IPS-NIHi7 (cell line): ENCODE results near the gene DLG2.
A peak's percentile ranks its signal among the peaks of the same experiment; 100 is the strongest.

Experiments used
- DNase-seq: peaks from one replicate; pipeline ENCODE4 v3.0.0; 2012; ENCODE audit warnings: mixed read lengths; ENCODE audit errors: extremely low spot score

DLG2 gene

DNA sequence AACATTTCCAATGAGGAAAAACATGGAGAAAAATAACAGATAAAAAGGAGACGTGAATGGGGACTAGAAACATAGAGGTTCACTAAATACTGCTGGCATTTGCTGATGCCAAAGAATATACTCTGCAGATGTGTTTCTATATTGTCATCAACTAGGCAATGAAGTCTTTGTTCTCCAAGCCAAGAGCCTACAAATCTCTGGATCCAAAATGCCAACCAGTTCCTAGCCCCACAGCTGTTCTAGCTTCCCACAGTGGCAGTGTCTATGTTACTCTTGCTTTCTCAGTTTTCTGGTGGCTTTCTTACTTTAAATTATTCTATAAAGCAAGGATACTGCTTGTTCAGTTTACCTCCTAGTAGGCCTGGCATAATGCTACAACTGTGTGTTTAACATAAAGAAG, 1363.1 kb downstream of the DLG2 start:
- no peak for DNase-seq

DNA sequence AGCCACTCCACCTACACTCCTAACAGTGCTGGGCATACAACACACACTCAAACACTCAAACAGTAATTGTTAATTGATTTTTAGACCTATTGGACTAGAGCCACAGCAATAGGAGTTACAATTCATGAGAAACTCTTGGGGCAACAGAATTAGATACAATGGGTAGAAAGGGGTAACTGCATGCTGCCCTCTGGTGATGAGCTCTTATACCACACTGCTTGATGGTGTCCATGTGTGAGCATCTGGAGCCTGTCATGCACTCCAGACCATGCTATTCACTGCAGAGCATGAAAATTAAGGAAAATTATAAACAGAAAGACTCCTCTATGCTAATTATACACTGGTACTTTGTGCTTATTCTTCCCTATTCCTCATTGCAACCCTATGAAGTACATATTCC, 1365.4 kb downstream of the DLG2 start:
- DNase-seq: peak; percentile 32

DNA sequence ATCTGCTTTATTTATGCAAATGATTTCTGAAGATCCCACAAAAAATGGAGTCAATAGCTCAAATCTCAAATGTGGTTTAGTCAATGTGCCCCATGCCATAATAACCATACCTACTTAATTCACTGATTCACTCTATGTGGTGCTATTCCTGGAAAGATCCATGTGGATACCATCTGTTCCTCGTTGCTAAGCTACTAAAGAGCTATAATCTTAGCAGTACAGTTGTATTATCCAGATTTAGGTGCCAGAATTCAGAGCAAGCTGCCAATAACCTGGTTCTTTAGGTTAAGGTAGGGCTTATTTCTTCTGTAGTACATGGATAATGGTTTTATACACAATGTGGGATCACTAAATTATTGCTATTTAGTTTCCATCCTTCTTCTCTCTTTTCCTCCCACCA, 1366.3 kb downstream of the DLG2 start:
- DNase-seq: no peak

DNA sequence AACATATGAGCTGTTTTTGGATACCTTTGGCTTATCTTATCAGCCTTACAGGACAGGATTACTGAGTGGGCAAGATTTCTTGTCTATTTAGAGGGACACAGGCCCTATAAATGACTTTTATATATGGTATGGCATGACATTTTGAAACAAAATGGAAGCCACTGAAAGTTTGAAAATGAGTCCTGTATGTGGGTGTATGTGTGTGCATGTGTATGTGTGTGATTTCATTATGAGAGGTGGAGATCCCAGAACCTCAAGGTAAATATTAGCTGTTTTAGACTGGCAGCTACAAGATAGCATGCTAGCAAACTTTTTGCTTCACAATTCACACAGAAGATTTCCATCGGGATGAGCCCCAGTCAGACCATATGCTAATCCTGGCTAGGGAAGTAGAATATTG, 1370.5 kb downstream of the DLG2 start:
- DNase-seq: no peak

DNA sequence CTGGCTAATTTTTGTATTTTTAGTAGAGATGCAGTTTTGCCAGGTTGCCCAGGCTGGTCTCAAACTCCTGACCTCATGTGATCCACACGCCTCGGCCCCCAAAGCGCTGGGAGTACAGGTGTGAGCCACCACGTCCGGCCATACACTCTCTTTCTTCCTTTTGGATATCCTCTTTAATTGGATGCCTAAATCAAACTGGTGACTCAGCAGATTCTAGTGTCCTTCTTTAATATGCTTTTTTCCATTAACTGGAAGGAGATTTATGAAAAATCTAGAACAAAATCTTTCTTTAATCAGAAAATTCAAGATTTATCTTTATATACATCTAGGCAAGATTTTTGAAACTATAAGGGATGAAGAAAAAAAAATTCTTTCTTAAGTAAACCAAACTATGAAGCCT, 1371.7 kb downstream of the DLG2 start:
- no peak for DNase-seq

DNA sequence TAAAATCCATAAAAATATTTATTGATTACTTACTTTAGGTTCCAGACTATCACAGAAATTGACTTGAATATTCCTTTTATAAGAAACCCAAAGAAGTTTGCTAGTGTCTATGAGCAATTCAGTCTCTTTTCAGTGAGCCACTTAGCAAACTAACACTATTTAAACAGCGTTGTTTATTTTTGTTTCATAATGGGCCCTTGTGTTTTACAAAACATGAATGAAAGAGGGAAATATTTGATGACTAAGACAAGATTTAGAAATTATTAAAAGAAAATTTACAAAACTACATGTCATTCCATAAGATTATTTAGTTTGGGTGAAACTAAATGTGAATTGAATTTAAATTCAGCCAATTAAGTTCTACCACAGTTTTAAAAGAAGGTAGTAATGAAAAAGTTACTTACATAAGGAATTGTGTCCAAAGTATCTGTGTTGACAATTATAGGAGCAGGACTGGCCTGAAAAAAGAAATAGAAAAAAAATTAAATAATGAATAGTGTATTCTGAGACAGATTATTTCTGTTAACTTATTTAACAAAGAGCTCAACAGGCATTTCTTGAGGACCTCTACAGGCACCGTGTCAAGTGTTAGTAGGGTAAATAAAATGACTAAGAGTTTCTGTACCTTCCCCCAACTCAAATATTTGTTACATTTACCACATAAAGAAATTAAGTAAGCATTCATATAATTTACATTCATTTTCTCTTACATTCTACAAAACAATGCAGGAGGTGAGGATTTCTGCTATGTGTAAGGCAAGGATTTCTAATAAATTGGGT, 1376.1 kb downstream of the DLG2 start:
- no peak for DNase-seq

DNA sequence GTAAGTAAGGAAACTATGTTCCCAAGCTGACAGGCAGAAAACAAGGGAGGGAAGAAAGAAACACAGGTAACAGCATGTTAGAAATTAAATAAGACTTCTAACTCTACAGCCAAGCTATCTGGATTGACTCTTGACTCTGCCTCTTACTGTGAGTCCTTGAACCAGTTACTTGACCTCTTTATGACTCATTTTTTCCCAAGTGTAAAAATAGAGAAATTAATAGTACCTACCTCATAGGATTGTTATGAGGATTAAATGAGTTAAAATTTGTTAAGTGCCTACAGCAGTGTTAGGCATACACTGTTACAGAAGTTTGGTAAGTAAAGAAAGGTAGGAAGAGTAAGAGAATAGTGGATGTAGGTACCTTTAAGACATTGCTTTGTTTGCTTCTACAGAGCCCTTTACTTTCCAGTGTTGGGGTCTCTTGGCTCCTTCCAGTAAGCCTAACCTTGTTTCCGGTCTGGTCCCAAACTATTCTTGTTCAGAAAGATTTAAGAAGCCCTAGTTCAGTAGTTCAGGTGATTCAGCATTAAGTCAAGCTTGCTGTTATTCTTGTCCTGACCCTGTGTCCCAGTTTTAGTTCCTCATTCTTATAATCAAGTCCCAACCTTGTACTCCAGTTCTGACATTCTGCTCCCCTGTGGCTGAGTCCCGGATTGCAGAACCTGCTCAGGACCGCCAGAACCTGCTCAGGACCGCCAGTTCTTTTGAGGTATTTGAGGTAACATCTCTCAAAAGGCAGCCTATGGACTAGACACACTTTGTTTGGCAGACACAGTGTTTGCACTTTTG, 1377.6 kb downstream of the DLG2 start:
- no peak for DNase-seq

DNA sequence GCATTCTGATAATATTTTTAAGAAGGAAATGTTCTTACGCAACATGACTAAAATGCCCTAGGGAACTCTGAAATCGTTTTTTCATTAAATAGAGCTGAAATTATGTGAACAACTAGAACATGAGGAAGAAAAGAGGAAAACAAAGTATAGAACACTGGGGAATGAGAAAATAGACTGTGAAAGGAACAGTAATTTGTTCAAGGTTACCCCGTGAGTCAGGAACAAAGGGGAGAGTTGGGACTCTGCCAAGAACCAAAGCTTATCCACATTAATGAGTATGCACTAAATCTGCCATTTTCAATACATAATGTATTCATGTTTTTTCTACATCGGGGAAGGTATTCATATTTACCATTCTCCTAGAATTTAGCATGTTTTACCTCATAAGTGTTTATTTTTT, 1379.2 kb downstream of the DLG2 start:
- DNase-seq: no peak

DNA sequence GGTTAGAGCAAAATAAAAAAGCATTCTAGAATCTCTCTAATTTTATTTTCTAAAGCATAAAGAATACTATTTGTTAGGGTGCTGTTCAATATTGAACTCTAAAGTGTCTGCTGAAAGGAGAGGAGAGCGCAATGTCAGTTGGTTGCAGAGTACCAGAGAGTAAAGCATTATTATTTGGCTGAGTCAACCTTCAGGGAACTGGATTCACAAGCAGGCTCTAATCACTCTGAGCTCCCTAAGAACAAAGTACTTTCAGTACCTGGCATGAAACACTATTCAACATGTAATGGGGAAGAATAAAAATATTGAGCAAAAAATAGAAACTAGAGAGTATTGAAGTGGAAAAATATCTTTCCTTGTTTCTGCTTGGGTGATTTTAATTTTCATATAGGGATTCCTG, 1380.0 kb downstream of the DLG2 start:
- DNase-seq: no peak

DNA sequence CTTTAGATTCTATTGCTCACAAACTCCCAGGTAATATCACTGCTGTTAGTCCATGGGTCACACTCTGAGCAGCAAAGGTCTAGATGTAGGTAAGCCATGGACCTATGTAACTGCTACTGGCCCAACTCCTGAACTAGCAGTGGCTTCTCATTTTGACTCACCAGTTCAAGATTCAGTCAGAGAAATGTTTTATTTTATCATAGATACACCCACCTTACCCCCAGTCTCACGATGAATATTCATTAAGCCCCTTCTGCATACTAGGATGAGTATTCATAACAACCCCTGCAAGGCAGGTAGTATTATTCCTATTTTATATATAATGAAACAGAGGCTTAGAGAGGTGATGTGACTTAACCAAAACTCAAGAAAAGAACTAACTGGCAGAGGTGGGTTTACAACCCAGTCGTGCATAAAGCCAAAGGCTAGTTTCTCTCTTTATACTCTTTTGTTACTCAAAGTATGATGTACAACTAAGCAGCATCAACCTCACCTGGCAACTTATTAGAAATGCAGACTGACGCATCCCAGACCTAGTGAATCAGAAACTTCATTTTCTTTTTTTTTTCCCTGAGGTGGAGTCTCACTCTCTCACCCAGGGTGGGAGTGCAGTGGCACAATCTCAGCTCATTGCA, 1383.4 kb downstream of the DLG2 start:
- no peak for DNase-seq

DNA sequence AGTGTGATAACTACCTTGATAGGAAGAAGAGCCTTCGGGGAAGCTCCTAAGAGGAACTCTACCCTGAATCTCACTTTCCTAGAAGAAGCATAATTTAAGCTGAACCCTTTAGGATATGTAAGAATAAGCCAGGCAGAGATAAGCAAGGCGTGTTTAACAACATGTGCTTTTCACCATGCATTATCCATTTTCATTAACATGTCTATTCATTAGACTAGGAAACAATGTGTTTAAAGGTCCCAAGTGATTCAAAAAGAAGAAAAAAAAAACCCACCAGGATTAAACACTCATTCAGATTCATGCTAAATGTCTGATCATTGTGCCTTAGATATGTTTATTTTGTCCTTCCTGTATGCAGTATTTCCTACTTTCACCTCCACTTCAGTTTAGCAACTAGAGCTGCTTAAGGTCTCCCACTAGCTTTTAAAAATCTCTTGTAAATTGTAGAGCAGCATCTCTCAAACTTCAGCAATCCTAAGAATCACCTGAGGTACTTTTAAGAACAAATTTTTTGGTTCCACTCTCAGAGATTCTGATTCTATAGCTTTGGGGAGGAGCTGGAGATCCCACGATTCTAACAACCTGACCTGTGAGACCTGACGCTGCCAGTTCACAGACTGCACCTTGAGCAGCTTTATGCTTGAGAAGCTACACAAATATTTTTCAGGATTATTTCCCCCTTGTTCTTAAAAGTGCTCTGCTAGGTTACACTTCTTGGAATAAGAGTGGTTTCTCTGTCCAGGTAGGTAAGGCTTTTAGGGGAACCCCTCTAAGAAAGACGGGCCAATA, 1385.6 kb downstream of the DLG2 start:
- DNase-seq: no peak

DNA sequence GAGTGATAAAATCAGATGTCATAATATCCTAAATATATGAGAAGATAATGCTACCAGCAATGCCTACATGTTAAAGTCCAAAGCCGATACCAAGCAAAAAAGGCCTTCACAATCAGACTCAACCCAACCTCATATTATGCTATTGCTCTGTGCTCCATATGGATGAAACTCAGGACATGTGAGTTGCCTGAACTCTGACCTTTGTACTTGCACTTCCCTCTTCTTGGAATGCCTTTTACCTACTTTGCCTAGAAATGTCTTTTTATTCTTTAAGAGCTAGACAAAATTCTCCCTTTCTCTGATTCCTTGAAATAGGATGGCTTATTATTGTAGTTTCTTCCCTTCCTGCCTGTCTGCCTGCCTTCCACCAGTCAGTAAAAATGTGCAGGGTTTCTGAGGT, 1386.3 kb downstream of the DLG2 start:
- no peak for DNase-seq

DNA sequence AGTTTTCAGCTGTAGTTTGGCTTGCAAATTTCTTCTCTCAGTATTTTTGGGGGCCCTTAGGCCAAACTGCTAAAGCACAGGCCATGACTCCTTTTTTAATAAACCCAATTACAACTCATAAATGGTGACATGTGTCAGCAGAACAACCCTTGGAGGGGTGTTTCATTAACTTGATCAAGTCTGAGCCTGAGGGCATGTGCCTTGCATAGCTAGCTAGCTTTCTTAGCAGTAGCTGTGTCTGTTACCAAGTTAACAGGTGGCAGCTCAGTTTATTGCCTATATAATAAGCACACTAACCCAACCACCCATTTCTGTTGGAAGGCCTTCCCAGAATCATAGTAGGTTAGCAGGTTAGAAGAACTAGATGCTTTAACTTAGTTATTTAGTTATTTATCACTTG, 1390.7 kb downstream of the DLG2 start:
- DNase-seq: no peak

DNA sequence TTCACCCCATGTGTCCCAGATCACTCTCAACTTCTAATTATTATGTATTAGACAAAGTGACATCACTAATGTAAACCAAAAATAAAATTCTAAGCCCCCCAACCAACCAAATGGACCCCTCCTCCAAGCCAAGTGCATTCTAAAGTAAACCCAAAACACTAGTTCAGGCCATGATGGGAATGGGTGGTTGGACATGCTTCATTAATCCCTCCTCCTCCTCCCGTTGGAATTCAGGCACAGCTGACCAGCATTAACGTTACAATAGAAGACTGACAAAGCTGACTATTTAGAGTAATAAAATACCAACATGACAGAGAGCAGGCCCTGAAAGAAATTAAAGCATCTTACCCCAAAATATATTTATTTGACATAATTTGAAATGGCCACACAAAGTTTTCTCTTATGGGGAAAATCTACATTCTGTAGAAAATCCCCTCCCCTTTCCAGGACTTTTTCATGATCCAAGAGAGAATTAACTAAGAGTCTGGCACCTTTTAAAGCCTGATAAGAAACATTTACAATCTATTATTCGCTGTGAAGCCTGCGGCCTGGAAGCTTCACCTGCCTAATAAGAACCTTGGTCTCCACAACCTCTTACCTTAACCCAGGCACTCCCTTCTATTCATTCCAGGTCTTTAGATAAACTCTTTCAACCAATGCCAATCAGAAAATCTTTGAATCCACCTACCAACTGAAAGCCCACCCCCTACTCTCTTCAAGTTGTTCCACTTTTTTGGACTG, 1392.5 kb downstream of the DLG2 start:
- no peak for DNase-seq

DNA sequence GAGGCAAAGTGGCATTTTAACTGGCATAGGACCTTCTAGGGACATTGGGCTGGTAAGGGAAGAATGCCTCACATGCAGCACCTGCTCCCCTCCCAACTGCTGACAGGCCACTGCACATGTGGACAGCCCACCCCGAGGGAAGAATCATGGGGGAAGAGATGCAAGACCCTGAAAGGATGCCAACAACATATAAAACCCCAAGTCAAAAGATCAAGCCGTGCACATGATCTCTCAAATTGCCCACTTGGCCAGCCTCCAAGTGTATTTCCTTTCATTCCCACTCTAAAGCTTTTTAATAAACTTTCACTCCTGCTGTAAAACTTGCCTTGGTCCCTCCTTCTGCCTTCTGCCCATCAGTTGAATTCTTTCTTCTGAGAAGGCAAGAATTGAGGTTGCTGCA, 1393.1 kb downstream of the DLG2 start:
- no peak for DNase-seq

DNA sequence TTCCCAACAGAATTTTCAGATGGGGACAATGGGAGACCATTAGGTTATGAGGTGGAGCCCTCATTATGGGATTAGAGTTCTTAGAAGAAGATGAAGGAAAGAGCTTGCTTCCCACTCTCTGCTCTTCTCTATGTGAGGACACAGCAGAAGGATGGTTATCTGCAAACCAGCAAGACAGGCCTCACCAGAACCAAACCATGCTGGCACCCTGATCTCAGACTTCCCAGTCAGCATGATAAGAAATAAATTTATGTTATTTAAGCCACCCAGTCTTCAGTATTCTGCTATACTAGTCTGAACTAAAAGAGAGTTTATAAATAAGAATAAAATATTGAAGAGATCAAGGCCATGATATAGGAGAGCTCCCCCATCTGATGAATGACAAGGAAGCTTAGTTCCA, 1394.6 kb downstream of the DLG2 start:
- DNase-seq: no peak

DNA sequence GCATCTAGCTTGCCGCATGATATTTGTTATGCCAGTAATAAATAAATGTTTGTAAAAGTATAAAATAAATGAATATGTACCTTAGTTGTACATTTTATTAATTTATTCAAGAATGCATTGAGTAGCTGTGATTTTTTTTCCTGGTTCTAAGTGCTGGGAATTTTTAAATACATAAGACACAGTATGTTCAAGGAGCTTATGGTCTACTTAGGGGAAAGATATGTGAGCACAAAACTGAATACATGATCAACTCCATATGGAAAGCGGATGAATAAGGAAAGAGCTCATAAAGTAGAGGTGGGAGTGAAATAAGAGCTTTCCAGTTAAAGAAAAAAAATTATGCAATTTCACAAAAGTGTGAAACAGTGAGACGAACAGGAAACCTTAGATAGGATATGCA, 1396.7 kb downstream of the DLG2 start:
- no peak for DNase-seq

DNA sequence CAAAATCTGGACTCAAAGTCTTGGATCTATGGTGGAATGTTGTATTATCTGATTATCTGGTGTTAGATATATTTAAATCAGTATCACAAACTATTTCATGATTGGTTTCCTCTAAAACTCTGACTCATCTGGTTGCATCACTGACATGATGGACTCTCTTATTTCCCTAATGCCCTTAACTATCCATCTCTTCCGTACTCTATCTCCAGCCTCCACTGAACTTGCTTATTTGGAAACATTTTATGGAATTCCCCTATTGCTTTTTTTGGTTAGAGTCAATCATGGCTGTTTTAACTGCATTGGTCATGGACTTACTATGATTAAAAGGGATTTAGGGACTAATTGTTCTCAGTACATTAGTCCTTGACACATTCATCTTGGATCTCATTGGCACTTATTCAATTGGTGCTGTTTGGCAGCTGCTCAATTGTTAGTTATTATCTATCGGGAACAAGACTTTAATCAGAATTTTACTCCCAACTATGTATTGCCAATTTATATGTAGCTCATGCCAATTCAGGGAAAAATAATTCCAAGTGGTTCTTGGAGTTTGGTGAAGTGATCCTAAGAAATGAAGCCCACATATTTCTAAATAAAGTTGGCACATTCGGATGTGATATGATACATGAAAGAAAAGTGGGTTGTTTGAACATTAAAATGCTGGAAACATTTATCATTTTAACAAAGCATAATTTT, 1399.0 kb downstream of the DLG2 start:
- no peak for DNase-seq

DNA sequence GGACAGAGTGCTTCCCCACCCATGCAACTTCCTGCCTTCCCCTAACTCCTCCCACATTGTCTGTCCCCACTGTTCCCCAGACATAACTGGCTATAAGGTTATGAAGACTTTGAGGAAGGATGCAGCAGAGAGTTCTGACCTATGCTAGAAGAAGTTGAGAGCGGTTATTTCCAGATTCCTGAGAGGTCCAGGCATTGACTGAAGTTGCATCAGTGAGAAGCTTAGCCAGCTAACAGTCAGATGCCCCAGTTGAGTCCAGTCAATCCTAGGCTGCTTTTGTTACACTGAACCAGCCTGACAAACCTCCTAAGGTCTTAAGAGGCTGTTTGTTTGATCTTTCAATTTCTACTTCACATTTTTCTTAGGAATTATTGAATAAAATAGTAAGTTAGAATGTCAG, 1403.1 kb downstream of the DLG2 start:
- DNase-seq: no peak

DNA sequence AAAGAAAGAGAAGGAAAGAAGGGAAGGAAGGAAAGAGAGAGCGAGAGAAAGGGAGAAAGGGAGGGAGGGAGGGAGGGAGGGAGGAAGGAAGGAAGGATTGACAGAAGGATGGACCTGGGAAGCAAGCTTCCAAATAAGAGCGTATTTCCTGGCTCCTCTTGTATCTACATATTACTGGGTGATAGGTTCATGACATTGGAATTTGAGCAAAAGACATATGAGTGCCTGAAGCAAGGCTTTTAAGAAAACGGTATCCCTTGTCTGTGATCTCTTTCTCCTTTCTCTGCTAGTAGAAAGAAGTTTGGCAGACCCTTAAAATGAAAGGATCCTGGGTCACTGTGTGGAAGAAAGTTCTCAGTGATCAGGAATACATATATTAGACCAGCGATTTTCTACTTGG, 1408.8 kb downstream of the DLG2 start:
- no peak for DNase-seq

DNA sequence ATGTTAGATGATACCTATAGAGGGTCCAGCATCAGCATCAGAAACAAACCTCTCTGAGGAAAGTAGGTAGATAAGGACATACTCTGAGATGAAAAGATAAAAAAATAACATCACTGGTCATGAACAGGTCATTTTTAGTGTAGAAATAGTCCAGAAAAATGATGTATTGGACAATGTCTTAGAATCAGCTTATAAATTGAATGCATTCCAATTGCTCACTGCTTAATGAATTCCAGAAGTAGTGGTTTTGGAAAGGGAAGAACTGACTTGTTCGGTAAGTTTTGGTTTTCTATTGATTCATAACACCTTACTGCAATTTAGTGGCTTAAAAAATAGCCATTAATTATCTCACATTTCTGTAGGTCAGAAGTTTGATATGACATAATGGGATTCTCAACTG, 1411.5 kb downstream of the DLG2 start:
- no peak for DNase-seq
